GM12878 (cell line): ENCODE measurements around the gene MYRF. TPM values are rescaled to one million over a fixed set of nuclear protein-coding genes. Genes with fewer than 3 reads are reported as not detected.

Source experiments
- JUND ChIP-seq: IDR thresholded peaks from 2 replicates; pipeline ENCODE4 v1.6.1; 2012; ENCODE audit warnings: low read depth, mild to moderate bottlenecking, low read length, improper control_type of control experiment, moderate library complexity
- KDM1A ChIP-seq: fragments of 200-600 bp; sonication (generic); IDR thresholded peaks from 2 replicates; pipeline ENCODE4 v1.6.1; 2016; ENCODE audit warnings: borderline replicate concordance
- POLR2A ChIP-seq: IDR thresholded peaks from 2 replicates; pipeline ENCODE4 v1.6.1; 2011; ENCODE audit warnings: low read depth, mild to moderate bottlenecking, low read length
- polyA plus RNA-seq, 11 experiments: library from polyadenylated mRNA; depleted of rRNA in 4 of 11; unstranded in 6 of 11; stranded (reverse) in 5 of 11; fragments of >200 nt; fragmentation: Nextera tagmentation in 4 of 11; fragmentation: Illumina TruSeq in 1 of 11; extraction: Ambion mirVana in 4 of 11; extraction: Trizol in 1 of 11; gene quantifications; 1 replicate in 1 of 11; 2 replicates in 10 of 11; pipeline versions ENCODE4 v1.2.1 to v1.2.3, GENCODE V29; 2011 to 2016; ENCODE audit warnings: inconsistent platforms in 2 of 11, missing spikeins in 2 of 11, low read depth in 1 of 11
- total RNA-seq, 4 experiments: library from RNA; depleted of rRNA in 3 of 4; stranded (reverse); fragments of >200 nt in 3 of 4; fragmentation: Illumina TruSeq in 1 of 4; extraction: Trizol in 1 of 4; gene quantifications; 2 replicates each; pipeline versions ENCODE4 v1.2.1 to v1.2.3, GENCODE V29; 2013 to 2021
- TF ChIP-seq, protein P1 (sequence below): fragments of 450-650 bp; IDR thresholded peaks from 2 replicates; pipeline ENCODE4 v1.6.1; 2017; ENCODE audit warnings: mild to moderate bottlenecking
- TF ChIP-seq, protein P2 (sequence below): IDR thresholded peaks from 2 replicates; pipeline ENCODE4 v1.6.1; 2012; ENCODE audit warnings: improper control_type of control experiment, low read depth, low read length; ENCODE audit not compliant: insufficient replicate concordance

MYRF gene
- total and polyA plus RNA-seq, 10 of the 15 experiments (the other 5 are each of a cell fraction or from before 2014, with no cell fraction given) = 0.27 to 15.6 (median 0.89) TPM

DNA sequence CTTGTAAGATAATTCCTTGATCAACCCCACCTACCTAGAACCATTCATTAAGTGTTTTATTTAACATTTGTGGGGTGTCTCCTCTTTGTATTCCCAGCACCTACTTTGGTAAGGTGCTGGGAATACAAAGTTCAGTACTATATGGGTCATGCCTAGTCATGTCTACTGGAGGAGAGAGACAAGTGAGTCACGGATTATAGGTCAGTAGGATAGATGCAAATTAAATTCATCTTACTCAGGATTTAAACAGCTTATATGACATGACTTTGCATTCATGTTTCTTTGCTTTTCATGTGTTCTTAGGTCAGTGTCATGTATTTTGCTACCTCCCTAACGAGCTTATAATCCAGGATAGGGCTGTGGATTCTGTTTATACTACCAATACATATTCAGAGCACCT lies 67.7 kb downstream of the MYRF start (continued):
- no peak for TF ChIP-seq POLR2A
- TF ChIP-seq, protein P1, sequence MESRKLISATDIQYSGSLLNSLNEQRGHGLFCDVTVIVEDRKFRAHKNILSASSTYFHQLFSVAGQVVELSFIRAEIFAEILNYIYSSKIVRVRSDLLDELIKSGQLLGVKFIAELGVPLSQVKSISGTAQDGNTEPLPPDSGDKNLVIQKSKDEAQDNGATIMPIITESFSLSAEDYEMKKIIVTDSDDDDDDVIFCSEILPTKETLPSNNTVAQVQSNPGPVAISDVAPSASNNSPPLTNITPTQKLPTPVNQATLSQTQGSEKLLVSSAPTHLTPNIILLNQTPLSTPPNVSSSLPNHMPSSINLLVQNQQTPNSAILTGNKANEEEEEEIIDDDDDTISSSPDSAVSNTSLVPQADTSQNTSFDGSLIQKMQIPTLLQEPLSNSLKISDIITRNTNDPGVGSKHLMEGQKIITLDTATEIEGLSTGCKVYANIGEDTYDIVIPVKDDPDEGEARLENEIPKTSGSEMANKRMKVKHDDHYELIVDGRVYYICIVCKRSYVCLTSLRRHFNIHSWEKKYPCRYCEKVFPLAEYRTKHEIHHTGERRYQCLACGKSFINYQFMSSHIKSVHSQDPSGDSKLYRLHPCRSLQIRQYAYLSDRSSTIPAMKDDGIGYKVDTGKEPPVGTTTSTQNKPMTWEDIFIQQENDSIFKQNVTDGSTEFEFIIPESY = no peak
- TF ChIP-seq JUND = no peak
- TF ChIP-seq KDM1A = no peak
- TF ChIP-seq, protein P2, sequence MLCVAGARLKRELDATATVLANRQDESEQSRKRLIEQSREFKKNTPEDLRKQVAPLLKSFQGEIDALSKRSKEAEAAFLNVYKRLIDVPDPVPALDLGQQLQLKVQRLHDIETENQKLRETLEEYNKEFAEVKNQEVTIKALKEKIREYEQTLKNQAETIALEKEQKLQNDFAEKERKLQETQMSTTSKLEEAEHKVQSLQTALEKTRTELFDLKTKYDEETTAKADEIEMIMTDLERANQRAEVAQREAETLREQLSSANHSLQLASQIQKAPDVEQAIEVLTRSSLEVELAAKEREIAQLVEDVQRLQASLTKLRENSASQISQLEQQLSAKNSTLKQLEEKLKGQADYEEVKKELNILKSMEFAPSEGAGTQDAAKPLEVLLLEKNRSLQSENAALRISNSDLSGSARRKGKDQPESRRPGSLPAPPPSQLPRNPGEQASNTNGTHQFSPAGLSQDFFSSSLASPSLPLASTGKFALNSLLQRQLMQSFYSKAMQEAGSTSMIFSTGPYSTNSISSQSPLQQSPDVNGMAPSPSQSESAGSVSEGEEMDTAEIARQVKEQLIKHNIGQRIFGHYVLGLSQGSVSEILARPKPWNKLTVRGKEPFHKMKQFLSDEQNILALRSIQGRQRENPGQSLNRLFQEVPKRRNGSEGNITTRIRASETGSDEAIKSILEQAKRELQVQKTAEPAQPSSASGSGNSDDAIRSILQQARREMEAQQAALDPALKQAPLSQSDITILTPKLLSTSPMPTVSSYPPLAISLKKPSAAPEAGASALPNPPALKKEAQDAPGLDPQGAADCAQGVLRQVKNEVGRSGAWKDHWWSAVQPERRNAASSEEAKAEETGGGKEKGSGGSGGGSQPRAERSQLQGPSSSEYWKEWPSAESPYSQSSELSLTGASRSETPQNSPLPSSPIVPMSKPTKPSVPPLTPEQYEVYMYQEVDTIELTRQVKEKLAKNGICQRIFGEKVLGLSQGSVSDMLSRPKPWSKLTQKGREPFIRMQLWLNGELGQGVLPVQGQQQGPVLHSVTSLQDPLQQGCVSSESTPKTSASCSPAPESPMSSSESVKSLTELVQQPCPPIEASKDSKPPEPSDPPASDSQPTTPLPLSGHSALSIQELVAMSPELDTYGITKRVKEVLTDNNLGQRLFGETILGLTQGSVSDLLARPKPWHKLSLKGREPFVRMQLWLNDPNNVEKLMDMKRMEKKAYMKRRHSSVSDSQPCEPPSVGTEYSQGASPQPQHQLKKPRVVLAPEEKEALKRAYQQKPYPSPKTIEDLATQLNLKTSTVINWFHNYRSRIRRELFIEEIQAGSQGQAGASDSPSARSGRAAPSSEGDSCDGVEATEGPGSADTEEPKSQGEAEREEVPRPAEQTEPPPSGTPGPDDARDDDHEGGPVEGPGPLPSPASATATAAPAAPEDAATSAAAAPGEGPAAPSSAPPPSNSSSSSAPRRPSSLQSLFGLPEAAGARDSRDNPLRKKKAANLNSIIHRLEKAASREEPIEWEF = no peak
